ENCODE results near the gene VPS37C. TPM values are rescaled to one million over a fixed set of nuclear protein-coding genes. Genes with fewer than 3 reads are reported as not detected.

Gene VPS37C
- total and polyA plus RNA-seq, 9 donors = 7.8 to 25.8 (median 19.7) TPM

- no peak overlapping the region for H3K4me3 ChIP-seq
- WGBS, 3 donors = 79 to 83% (median 83%) methylated on average over 11 to 12 of the region's 12 CpGs
- no peaks in the 10 kb centered on the region for H3K9me3 ChIP-seq
- H3K27me3 ChIP-seq = no peaks in the 10 kb centered on the region
- intact Hi-C loops (cut with DNase I) = no loop called here
- H3K27ac ChIP-seq = no peak overlapping the region
- DNase-seq = no peak
- no peak for TF ChIP-seq POLR2A (IDR thresholded peaks at IDR 0.05)
- TF ChIP-seq EP300 (IDR thresholded peaks at IDR 0.05) = no peak
- TF ChIP-seq CTCF (IDR thresholded peaks at IDR 0.05) = no peak
- no peaks in the 10 kb centered on the region for H3K4me1 ChIP-seq (ENCODE audit: insufficient read depth)
- no peaks in the 10 kb centered on the region for H3K36me3 ChIP-seq
These were observed 70.7 kb downstream of the VPS37C start for GRCh38 chr11:61090521-61090920.

- intact Hi-C loops (cut with DNase I) = no loop called here
- H3K27me3 ChIP-seq = no peaks in the 10 kb centered on the region
- no peaks in the 10 kb centered on the region for H3K4me1 ChIP-seq (ENCODE audit: insufficient read depth)
- WGBS, 3 donors = 71 to 83% (median 77%) methylated on average over 12 of the region's 12 CpGs
- H3K27ac ChIP-seq = no peak overlapping the region
- no peak overlapping the region for H3K4me3 ChIP-seq
- no peaks in the 10 kb centered on the region for H3K9me3 ChIP-seq
- no peaks in the 10 kb centered on the region for H3K36me3 ChIP-seq
- TF ChIP-seq POLR2A (IDR thresholded peaks at IDR 0.05) = no peak
- DNase-seq = no peak
These were observed 71.3 kb downstream of the VPS37C start for GRCh38 chr11:61089806-61090491.

GRCh38 chr11:61087426-61088119 is 73.7 kb downstream of the VPS37C start:
- H3K27me3 ChIP-seq = no peaks in the 10 kb centered on the region
- H3K36me3 ChIP-seq = no peaks in the 10 kb centered on the region
- WGBS, 3 donors = 93 to 96% (median 95%) methylated on average over 9 of the region's 9 CpGs
- H3K9me3 ChIP-seq = no peaks in the 10 kb centered on the region
- intact Hi-C loops (cut with DNase I) = no loop called here
- no peak overlapping the region for H3K27ac ChIP-seq
- DNase-seq = no peak
- no peak overlapping the region for H3K4me3 ChIP-seq
- TF ChIP-seq POLR2A (IDR thresholded peaks at IDR 0.05) (no peak), CTCF (IDR thresholded peaks at IDR 0.05) (no peak), EP300 (IDR thresholded peaks at IDR 0.05) (no peak)
- no peaks in the 10 kb centered on the region for H3K4me1 ChIP-seq (ENCODE audit: insufficient read depth)

- WGBS, 3 donors = 83 to 89% (median 88%) methylated on average over 13 of the region's 13 CpGs
- DNase-seq = no peak
- TF ChIP-seq POLR2A (IDR thresholded peaks at IDR 0.05) (no peak), EP300 (IDR thresholded peaks at IDR 0.05) (no peak), CTCF (IDR thresholded peaks at IDR 0.05) (no peak)
- Histone ChIP-seq H3K9me3 (no peaks in the 10 kb centered on the region), H3K27me3 (no peaks in the 10 kb centered on the region), H3K27ac (no peak overlapping the region), H3K4me1 (ENCODE audit: insufficient read depth) (no peaks in the 10 kb centered on the region), H3K4me3 (no peak overlapping the region), H3K36me3 (no peaks in the 10 kb centered on the region)
- intact Hi-C loops (cut with DNase I) = no loop called here
These were observed 77.6 kb downstream of the VPS37C start for GRCh38 chr11:61083601-61084147.

Measured in ovary (tissue), 9 donors.